GM21423 (cell line): ENCODE results near the gene UBR4.
"Not testable (repeated sequence)": the region's sequence is repeated elsewhere in the genome, so short reads cannot be mapped to it uniquely, and the experiment has no call there.

Source experiments
- ATAC-seq: cut with Tn5 transposase; IDR thresholded peaks from one replicate; pipeline ENCODE4 v1.9.1; 2021; ENCODE audit warnings: mild to moderate bottlenecking, moderate library complexity; ENCODE audit not compliant: unreplicated experiment

UBR4 gene

DNA sequence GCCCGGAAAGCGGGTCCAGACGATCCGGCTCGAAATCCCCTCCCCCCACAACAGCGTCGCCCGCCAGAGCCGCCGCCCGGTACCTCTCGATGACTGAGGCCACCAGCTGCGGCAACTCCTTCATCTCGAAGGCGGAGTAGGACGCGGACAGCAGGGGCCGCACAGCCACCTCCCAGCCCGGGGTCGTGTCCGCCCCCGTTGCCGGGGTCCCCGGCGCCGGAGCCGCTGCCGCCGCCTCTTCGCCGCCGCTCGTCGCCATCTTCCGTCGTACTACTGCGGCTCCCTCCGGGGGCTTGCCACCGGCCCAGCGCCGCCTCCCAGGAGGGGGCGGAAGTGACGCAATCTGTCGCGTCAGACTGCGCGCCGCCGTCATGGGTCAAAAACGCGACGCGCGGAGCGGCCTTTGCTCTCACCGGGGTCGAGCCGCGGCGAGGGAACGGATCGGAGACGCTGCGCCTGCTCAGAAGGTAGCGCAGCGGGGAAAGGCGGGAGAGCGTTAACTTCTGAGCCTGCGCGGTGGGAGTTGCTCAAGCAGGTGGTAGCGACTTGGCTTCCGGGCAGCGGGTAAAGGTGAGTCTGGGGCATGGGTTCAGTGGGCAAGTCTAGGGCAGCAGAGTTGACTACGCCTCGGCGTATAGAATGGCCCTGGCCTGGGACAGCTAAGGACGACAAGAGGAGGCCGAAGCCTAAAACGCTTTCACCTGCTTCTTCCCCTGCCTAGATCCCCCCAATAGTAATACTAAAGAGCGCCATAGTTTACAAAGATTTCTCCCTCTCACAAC is at the start of gene UBR4:
UBR4 (minus strand) TSS at position 277 of the 782 bp plus-strand sequence; CDS start at position 259, 18 bp downstream.
- ATAC-seq = peak; percentile 80

DNA sequence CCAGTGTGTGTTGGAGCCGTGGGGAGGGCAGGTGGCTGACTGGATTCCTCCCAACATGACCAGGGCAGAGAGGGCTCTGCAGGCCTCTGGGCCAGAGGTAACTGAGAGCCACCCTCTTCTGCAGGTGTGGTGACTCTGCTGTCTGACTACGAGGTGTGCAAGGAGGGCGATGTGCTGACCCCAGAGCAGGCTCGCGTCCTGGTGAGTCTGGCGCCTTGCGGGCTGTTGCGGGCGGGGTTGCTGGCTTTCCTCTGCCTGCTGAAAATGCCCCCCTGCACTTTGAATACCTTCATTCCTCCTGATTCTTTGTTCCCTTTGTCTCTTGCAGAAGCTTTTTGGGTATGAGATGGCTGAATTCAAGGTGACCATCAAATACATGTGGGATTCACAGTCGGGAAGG is 48.3 kb upstream of the UBR4 start:
- no peak for ATAC-seq

DNA sequence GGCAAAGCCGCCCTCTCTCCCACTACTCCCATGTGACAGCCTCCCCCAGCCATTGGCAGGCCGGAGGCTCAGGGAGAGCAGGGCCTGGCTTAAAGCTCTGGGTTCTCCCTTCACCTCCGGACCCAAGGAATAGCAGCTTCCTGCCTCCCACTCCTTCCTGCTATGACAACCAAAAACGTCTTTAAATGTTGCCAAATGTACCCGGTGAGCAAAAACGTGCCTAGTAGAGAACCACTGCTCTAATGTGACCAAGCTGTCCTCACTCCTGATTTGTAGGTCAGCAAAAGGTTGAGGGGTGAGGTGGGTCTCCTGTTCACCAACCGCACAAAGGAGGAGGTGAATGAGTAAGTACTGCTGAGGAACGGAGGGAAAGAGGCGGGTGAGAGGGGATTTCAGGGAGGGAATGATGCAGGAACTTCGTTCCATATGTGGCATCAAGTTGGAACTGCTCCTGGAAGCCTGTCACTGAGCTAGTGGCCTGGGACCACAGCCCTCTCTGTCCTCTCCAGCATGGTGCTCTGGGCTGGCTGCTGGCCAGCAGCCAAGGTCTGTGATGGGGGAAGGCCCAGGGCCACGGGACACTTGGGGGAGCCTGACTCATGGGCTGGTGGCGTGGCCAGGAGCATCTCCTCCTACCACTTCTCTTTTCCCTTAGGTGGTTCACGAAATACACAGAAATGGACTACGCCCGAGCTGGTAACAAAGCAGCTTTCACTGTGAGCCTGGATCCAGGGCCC is 47.3 kb upstream of the UBR4 start:
- no peak for ATAC-seq

DNA sequence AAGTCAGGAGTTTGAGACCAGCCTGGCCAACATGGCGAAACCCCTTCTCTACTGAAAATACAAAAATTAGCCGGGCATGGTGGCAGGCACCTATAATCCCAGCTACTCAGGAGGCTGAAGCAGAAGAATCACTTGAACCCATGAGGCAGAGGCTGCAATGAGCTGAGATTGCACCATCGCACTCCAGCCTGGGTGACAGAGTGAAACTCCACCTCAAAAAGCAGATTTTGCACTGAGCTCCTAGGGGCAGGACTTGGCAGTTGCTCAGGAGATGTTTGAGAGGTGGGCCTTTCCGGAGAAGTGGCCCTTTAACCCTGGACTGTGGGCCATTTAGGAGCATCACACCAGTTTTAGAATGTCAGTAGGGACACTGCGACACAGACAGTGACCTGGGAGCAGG is 46.2 kb upstream of the UBR4 start:
- ATAC-seq = not testable (repeated sequence)

DNA sequence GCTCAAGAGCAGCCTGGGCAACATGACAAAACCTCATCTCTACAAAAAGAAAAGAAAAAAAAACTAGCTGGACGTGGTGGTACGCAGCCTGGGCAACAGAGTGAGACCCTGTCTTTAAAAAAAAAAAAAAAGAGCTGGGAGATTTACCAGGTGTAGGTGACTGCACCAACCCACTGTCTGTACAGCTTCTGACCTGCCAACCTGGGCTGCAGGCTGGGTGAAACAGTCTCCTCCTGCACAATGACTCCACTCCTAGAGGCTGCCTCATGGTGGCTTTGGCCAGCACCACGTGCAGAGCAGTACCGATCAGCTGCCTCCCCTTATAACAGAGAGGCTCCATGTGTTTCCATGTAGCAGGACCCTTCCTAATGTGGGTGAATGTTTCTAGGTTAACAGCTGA is 45.2 kb upstream of the UBR4 start:
- ATAC-seq = no peak

DNA sequence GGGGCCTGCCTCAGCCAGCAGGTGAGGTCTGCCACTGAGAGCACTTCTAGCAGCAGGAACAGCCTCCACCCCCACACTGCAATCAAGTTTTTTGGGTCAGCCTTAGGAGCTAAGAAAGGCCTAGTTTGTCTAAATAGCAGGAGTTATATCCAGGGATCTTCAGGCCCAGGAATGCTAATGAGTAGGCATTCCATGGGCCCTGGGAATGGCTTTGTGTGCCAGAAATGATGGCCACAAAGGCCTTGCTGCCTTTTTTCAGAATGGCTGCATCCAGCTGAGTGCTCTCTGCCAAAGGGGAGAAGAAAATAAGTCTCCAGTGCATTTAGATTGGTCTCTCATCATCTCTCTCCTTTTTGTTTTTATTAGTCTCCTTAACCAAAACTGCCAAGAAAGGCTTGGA is 44.4 kb upstream of the UBR4 start:
- ATAC-seq = no peak

DNA sequence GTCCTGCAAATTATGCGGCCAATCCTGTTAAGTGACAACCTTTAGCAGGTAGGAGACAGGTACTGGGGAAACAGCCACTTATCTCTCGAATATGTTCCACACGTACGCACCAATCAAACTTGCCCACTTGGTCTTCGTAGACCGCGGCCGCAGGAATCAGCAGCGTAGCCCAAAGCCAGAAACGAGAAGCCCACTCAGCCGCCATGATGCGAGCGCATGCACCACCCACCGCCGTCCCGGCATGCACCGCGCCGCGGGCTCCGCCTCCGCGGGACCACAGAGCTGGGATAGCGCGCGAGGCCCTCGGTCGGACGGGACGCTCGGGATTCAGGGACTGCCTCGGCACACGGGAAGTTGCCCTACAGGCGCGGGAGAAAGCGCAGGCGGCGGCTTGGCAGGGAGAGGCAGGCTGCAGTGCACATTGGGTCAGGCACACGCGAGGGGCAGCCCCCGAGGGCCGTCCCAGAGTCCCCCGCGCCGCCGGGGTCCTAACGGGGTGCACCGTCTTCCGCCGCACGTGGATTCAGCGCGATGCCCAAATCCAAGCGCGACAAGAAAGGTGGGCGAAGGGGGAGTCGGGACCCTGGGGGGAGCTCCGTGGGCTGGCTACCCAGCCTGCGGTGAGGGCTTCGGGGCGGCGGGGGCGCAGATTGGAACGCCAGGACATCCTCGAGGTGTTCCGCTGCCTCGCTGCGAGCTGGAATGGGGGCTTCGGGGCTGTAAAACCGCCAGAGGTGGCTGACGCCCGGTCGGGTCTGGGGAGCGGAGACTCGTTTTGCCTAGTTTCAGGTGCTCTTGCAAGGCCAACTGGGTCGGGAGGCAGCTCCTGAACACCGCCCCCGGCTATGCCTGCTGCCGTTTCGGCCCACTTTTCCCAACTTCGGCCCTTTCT is 41.5 kb upstream of the UBR4 start, which contains the start of the genes EMC1 and MRTO4:
EMC1 (minus strand) TSS at position 220 of the 892 bp plus-strand sequence; CDS start at position 205, 15 bp downstream.
MRTO4 (plus strand) TSS at position 501 of the 892 bp plus-strand sequence; CDS start at position 532, 31 bp downstream.
- peak; percentile 77 for ATAC-seq

DNA sequence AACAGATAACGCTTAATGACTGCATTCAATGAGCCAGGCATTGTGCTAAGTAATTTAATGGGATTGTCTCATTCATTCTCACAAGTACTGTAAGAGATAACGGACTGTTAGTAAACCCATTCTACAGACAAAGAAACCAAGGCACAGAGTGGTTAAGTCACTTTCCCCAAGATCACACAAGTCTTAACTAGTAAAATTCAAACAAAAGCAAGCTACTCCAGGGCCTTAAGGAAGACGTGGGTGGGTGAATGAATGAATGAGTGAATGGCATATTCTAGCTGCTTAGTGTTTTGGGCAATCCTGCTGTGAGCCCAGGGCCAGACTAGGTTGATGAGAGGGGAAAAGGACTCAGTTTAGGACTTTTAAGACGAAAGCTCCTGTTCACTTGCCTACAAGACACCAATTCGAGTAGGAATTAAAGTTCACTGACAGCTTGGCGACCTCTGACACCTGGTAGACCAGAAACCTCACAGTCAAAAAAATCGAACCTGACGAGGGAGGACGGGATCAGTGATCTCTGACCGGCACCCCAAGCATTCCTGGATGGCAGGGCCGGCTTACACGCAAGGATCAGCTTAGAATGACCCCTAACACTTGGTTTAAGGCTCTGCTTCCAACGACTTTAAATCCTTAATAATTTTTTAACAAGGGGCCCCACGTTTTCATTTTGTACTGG is 40.7 kb upstream of the UBR4 start:
- no peak for ATAC-seq

DNA sequence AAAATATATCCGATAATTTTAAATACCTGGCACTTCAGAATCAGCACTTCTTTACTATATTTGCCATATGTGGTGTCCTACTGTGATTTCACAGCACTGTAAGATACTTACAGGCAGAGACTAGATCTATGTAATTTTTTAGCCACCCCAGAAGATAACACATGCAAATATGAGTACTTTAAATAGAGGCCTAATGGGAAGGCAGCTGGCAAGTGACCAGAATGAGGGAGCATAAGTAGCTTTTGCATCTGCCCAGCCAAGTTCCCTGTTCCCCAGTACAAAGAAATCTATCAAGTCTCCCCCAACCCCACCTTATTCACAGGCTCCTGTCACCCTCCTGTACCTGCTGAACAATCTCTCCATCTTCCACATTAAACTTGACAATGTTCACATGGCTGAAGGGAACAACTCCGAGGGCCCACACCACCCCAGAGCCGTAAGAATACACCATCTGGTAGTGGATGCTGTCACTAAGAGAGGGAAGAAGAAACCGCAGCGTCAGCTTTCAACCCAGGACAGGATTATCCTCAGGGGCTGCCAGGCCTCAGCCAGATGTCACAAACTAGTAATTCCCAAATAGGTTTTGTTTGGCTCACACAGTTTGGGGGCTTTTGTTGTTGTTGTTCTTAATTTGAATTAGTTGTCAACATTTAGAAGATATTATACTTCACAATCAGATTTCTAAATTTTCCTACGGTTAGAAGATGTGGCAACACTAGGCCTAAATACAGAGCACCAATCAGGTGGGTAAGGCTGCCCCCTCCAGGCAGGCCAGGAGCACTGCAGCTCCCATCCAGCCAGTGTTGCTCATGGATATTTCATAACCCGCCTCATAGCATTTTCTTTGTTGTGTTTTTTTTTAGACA is 30.8 kb upstream of the UBR4 start:
- ATAC-seq = no peak

DNA sequence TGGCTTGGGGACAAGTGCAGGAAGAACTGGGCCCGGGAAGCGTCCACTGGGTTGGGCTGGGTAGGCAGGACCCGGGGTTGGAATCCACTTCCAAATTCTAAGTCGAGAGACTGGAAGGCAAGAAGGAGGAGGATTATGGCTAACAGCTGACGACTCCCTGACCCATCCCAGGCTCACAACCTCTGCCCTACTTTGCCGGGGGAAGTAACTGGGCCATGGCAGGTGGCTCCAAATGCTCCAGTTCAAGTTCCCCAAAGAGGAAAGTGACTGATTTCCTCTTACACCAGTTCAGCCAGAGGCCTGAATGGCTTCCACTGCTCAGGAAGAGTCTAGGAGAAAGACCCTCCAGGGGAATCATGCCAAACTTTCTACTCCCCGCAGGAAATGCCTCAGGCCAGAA is 29.8 kb upstream of the UBR4 start:
- no peak for ATAC-seq

DNA sequence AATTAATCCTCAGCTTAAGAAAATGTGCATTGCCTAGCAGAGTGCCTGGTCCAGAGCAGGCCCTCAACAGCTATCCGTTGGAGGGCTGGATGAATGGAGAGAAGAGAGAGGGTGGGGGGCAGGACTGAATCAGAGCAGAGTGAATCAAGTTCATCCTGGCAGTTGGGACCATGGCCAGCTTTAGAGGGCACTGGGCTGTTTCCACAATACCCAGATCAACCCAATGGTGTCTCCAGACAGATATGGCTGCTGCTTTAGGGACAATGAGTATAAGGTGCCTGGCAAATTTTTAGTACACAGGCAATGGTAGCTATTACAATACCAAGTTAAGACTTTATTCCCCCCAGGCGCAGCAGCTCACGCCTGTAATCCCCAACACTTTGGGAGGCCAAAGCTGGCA is 24.2 kb upstream of the UBR4 start:
- ATAC-seq = no peak

DNA sequence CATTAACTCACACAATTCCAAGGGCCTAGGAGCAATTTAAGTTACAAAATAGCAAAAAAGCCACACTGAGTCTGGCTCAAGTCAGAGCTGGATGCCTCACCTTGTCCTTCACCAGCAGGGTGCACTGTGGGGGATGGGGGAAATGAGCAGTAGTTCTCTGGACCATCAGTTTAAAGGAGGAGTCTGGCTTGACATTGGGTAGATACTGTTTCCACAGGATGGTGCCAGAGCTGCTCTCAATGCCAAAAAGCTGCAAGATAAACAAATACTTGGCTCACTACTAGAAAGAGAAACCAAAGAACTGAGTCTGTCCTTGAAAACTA is 22.4 kb upstream of the UBR4 start:
- ATAC-seq = no peak

DNA sequence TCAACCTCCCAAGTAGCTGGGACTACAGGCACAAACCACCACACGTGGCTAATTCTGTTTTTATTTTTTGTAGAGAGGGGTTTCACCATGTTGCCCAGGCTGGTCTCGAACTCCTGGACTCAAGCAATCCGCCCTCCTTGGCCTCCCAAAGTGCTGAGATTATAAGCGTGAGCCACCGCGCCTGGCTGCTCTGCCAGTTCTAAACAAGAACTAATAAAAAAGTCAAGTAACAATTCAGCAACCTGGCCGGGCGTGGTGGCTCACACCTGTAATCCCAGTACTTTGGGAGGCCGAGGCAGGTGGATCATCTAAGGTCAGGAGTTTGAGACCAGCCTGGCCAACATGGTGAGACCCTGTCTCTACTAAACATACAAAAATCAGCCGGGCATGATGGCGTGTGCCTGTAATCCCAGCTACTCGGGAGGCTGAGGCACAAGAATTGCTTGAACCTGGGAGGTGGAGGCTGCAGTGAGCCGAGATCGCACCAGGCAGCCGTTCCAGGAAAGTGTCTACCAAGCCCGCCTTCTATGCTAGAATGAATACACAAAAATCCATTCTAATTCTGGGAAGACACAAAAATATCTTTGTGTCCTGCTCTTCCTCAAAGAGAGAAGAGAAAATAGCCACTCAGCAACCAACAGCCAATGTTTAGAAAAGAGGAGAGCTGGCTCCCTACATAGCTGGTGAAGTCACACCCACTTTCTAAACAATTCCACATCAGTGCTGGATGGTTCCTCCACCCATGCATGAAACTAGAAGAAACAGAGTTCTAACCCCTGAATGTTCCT is 21.9 kb upstream of the UBR4 start:
- ATAC-seq = not testable (repeated sequence)

DNA sequence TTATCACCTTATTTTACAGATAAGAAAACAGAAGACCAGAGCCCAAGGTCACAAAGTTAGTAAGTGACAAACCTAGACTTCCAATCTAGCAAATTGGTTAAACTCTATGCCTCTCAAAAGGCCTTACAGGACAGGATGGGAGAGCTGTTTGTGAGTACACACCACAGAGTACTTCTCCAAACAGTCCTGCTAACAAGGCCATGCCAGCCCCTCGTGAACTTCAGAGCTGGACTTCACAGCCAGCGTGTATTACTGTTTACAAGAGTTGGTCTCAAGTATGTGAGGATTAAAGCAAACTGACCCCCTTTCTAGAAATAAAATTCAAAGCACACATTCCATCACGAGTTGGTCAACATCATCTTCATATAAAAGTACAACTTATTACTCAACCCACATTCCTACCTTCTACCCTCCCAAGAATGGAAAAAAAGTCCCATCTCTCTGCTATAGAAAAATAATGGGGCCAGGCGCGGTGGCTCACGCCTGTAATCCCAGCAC is 19.8 kb upstream of the UBR4 start:
- ATAC-seq = no peak

DNA sequence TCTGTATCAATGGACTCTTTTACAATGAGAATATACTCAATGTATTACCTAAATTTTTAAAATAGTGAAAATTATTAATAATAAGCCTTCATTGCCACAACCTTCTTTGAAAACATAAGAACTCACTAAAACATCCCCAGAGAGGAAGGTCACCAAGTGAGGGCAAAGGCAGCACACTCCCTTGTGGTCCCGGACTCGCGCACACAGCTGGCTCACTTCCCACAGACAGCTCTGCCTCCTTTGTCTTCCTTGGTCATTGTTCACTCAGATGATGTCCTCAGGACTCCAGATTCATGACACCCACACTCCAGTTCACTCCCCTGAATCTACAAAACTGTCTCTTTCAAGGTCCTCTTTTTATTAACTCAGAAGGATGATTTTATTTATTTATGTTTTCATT is 19.2 kb upstream of the UBR4 start:
- no peak for ATAC-seq

DNA sequence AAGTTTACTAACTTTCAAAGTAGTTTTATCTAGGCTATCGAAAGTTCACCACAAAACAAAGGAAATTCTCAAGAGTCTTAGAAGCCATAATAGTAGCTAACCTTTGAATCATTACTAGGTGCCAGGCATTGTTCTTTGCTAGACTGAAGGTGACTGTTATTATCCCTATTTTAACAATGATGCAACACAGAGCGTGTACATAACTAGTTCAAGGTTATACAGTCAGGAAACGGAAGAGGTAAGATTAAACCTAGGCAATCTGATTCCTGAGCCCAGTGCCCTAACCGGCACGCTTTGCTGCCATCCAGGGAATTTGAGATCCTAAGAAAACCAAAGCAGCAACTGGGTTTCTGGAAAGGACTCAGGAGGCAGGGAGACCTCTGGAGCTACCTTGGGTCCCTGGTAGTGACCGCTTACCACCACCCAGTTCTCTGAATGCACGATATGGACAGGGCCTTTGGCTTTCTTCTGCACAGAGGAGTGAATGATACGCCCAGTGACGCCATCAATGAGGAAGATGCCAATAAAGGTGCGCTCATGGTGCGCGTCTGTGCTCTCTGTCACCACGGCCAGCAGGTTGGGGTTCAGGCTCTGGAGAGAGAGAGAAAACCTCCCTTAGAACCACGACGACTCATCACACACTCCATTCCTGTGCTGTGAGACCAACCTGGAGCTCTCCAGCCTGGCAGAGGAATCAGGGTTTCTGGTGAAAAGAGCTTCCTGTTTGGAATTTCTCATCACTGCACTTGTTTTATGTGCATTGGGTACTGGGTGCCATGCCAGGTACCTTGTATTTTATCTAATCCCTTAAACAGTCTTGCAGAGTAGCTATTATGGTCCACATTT is 13.1 kb upstream of the UBR4 start:
- ATAC-seq = no peak

DNA sequence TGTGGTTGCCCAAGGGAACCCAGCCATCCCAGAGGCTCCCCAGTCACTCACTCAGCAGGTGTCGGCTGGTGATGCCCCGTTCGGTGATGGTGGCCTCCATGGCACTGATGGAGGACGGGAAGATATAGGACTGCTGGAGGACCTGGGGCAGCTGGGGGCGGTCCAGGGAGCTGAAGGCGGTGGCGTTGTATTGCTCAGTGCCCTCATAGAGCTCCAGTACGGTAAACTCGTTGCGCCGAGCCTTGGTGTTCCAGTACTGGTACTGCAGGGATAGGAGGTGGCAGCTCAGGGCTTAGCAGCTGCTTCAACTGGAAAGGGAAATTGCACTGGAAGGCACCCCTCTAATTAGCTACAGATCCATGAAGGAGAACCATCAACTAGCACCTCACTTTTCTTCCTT is 12.5 kb upstream of the UBR4 start:
- no peak for ATAC-seq

DNA sequence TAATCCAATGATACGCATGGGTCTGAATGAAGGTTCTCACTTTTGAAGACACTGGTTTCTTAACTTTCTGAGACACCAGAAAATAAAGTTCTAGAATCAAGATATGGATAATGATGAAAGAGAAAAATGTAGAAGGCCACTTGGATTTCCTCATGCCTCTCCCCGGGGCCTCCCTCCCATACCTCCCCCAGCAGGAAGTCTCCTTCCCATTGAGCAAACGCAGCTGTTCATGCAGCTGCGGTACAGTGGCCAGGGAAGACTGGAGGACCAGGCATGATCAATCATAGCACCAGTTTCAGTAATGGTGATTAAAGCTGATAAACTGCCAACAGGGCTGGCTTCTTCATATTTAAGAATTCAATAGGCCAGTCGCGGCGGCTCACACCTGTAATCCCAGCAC is 10.9 kb upstream of the UBR4 start:
- no peak for ATAC-seq
